HK-2 (cell line): ENCODE results near the gene NR3C2.
"Not testable (repeated sequence)": the region's sequence is repeated elsewhere in the genome, so short reads cannot be mapped to it uniquely, and the experiment has no call there.

Experiments used
- DNase-seq: peaks from one replicate; pipeline ENCODE4 v3.0.0-alpha.2; 2018; ENCODE audit not compliant: unreplicated experiment

NR3C2 gene

GRCh38 chr4:148216866-148217814, 225.1 kb downstream of the NR3C2 start:
- no peak for DNase-seq

- no peak for DNase-seq
These were observed 225.9 kb downstream of the NR3C2 start for GRCh38 chr4:148216321-148216720.

- DNase-seq = no peak
These were observed 227.0 kb downstream of the NR3C2 start for GRCh38 chr4:148215202-148215601.

- no peak for DNase-seq
These were observed 227.6 kb downstream of the NR3C2 start for GRCh38 chr4:148214529-148215166.

GRCh38 chr4:148211533-148211932, 230.7 kb downstream of the NR3C2 start:
- DNase-seq = no peak

GRCh38 chr4:148210661-148211060, 231.6 kb downstream of the NR3C2 start:
- no peak for DNase-seq

GRCh38 chr4:148207068-148207467, 235.1 kb downstream of the NR3C2 start:
- no peak for DNase-seq

GRCh38 chr4:148205476-148205875, 236.7 kb downstream of the NR3C2 start:
- DNase-seq = no peak

- DNase-seq = no peak
These were observed 237.3 kb downstream of the NR3C2 start for GRCh38 chr4:148204892-148205291.

GRCh38 chr4:148204171-148204570, 238.0 kb downstream of the NR3C2 start:
- no peak for DNase-seq

GRCh38 chr4:148203056-148203898, 238.9 kb downstream of the NR3C2 start:
- peak; percentile 43 for DNase-seq

GRCh38 chr4:148200960-148201359, 241.3 kb downstream of the NR3C2 start:
- DNase-seq = no peak

- DNase-seq = no peak
These were observed 246.1 kb downstream of the NR3C2 start for GRCh38 chr4:148196164-148196563.

GRCh38 chr4:148192526-148192925, 249.7 kb downstream of the NR3C2 start:
- peak; percentile 17 for DNase-seq

- DNase-seq = not testable (repeated sequence)
These were observed 254.6 kb downstream of the NR3C2 start for GRCh38 chr4:148187454-148188222.

- DNase-seq = no peak
These were observed 257.3 kb downstream of the NR3C2 start for GRCh38 chr4:148184922-148185321.

GRCh38 chr4:148182230-148182911, 259.8 kb downstream of the NR3C2 start:
- no peak for DNase-seq

GRCh38 chr4:148173397-148174017, 268.7 kb downstream of the NR3C2 start:
- no peak for DNase-seq

GRCh38 chr4:148171596-148171995, 270.6 kb downstream of the NR3C2 start:
- no peak for DNase-seq
